ENCODE results near the gene PTPRN2. TPM values are rescaled to one million over a fixed set of nuclear protein-coding genes. Genes with fewer than 3 reads are reported as not detected.

The PTPRN2 gene
- total RNA-seq, 4 donors from 2014 or later = 2.0 to 9.5 (median 2.6) TPM

DNA sequence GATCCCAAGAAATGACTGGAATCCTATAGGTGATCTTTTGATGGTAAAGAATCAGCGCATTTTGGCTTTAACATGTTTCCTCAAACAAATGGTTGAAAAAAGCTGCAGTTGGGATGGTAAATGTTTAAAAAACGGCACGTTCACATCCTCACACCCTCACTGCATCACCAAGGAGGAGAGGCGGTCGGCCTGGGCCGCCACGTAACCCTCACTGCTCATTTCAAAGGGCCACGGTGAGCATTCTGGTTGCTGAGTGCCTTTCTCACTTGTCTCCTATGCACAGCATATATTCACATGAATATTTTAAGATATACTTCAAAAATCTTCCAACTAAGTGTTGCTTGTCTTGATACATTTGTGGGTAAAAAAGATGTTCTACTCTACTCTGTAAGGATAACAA lies 1017.7 kb downstream of the PTPRN2 start:
- no peak for ATAC-seq (ENCODE audit: low FRiP score)
- DNase-seq (ENCODE audit: low spot score) = no peak
- TF ChIP-seq, protein P1, sequence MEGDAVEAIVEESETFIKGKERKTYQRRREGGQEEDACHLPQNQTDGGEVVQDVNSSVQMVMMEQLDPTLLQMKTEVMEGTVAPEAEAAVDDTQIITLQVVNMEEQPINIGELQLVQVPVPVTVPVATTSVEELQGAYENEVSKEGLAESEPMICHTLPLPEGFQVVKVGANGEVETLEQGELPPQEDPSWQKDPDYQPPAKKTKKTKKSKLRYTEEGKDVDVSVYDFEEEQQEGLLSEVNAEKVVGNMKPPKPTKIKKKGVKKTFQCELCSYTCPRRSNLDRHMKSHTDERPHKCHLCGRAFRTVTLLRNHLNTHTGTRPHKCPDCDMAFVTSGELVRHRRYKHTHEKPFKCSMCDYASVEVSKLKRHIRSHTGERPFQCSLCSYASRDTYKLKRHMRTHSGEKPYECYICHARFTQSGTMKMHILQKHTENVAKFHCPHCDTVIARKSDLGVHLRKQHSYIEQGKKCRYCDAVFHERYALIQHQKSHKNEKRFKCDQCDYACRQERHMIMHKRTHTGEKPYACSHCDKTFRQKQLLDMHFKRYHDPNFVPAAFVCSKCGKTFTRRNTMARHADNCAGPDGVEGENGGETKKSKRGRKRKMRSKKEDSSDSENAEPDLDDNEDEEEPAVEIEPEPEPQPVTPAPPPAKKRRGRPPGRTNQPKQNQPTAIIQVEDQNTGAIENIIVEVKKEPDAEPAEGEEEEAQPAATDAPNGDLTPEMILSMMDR (IDR thresholded peaks at IDR 0.05) = no peak

DNA sequence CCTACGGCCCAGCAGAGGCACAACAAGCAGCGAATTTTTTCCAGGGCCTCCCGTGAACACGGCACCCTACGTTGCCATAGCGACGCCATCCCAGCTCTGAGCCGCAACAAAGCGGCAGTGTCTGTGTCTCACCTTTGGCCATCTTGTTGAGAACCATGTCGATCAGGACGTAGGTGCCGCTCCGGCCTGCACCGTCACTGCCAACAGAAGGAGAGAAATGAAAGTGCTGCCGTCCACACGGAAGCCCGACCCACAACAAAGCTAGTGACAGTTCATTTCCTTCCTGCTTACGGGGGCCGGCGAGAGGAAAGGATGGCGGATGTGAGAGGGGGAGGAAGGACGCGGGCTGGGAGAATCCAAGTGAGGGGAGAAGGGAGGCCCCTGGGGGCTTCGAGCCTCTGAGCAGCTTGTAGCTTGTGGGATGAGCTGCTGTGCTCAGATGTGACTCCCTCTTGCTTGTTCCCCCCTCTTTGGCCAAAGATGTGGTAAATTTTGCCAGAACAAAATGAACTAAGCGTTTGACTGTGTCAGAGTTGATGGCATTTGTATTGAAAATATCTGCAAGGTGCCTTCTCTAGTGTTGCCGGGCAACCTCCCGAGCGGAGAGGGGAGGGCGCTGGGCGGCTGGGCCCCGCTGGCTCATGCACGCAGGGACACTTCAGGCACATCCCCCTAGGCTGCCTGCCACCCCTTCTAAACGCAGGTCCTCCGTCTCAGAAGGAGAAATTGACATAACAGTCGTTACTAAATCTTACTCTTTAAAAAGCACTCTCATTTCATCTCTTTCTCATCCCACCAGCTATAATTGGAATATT lies 1018.6 kb downstream of the PTPRN2 start:
- peak; percentile 43 for ATAC-seq (ENCODE audit: low FRiP score)
- TF ChIP-seq, protein P1 (IDR thresholded peaks at IDR 0.05) = no peak
- DNase-seq (ENCODE audit: low spot score) = no peak

DNA sequence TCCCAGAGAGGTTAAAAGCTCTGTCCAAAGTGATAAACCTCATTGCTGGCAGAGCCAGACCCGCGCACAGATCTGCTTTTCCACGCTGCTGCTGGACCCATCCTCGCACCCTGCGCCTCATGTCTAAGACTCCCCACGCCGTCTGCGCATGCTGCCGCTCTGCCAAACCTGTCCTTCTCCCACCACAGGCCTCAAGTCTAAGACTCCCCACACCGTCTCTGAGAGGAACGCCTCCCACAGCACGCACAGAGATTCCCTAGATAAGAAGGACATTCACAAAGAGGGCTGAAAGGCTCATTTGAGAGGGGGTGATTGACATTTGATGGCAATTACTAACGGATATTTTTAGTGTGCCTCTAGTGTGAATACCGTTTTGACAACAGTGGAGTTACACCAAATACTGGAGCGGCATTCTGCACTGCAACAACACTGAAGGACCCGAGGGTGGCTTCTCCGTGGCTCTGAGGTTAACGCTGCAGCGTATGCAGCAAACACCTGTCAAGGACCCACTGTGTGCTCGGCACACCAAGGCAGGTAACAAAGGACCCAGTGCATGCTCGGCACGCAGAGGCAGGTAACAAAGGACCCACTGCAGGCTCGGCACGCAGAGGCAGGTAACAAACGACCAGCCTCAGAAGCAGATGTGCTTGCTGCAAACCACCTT lies 1019.4 kb downstream of the PTPRN2 start:
- DNase-seq (ENCODE audit: low spot score) (no peak), ATAC-seq (ENCODE audit: low FRiP score) (no peak)
- TF ChIP-seq, protein P1 (IDR thresholded peaks at IDR 0.05) = no peak

DNA sequence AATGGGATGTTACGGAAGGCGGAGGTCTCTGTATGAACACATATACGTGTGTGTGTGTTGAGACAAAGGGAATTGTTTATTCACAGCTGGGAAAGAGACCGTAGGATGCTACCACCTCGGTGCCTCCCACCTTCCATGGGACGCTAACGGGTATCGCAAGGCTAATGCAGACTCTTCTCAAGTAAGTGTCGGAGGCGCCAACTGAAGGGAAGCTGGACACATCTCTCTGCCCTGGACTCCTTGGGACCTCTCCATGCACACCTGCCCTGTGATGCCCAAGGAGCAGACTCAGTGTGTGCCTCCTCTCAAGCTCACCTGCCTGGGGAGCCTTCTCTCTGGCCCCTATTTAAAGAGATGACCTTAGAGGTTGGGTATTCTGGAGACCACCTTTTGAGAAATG lies 1020.0 kb downstream of the PTPRN2 start:
- DNase-seq (ENCODE audit: low spot score) (no peak), ATAC-seq (ENCODE audit: low FRiP score) (no peak)
- TF ChIP-seq, protein P1 (IDR thresholded peaks at IDR 0.05) = no peak

DNA sequence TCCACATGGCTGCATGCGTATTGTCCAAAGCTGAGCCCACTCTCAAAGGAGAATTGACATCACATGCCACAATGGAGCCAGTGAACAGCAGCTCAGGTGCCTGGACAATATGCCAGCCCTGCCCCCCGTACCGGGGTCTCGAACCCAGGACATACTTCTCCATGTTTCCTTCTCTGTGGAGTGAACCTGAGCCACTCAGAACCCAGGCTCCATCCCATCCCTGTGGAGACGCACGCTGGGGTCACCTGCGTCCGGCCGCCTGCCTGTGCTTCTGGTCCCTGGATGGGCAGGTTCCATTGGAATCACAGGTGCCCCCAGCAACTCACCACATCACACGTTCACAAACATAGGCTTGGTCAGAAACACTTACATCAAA lies 1021.0 kb downstream of the PTPRN2 start:
- TF ChIP-seq, protein P1 (IDR thresholded peaks at IDR 0.05) = no peak
- DNase-seq (ENCODE audit: low spot score) (no peak), ATAC-seq (ENCODE audit: low FRiP score) (no peak)

DNA sequence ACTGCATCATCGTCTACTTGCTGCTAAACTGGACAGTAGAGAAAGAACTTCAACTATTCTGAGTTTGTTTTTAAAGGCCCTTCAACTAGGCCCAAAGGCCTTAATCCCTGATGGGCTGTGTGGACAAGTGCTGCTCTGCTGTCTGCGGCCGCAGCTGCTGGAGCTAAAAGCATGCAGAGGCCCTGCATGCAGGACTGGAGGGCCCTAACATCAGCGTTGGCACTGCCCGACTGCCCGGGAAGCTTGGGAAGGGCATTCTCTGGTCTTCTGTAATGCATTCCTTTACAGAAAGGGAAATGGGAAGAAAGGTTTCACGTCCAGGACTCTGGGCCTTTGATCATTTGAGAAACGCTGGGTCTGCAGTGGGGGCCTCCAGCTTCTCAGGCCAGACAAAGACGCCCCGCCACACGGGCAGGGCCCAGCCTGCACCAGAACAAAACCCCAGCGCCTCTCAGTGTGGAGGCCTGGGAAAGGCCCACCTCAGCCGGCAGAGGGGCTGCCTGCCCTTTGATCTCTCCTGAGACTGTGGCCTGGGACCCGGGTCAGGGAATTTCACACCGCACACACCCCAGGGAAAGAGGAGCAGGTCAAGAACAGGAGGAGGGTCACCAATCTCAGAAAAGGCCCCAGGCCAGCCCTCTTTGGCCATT lies 1021.5 kb downstream of the PTPRN2 start:
- ATAC-seq (ENCODE audit: low FRiP score) = no peak
- no peak for DNase-seq (ENCODE audit: low spot score)
- TF ChIP-seq, protein P1 (IDR thresholded peaks at IDR 0.05) = no peak

Measured in omental fat pad (tissue), 4 donors.